Measurements from ENCODE around the gene NMRAL1.

Gene NMRAL1

GRCh38 chr16:4461250-4462085, 13.0 kb downstream of the NMRAL1 start:
- H3K4me3 ChIP-seq (ENCODE audit: low read depth, low read length) = no peak overlapping the region
- TF ChIP-seq MYC (IDR thresholded peaks at IDR 0.05; ENCODE audit: low read depth, low read length) = no peak
- TF ChIP-seq MAX (IDR thresholded peaks at IDR 0.05; ENCODE audit: low read depth, low read length) = no peak
- no peak for TF ChIP-seq POLR2A (IDR thresholded peaks at IDR 0.05; ENCODE audit: extremely low read depth, insufficient read length)
- no peak for TF ChIP-seq CTCF (IDR thresholded peaks at IDR 0.05; ENCODE audit: low read depth, low read length)
- DNase-seq (ENCODE audit: low read depth) = peak; percentile 20

GRCh38 chr16:4460936-4461249, 13.5 kb downstream of the NMRAL1 start:
- DNase-seq (ENCODE audit: low read depth) = no peak
- TF ChIP-seq MYC (IDR thresholded peaks at IDR 0.05; ENCODE audit: low read depth, low read length) (no peak), CTCF (IDR thresholded peaks at IDR 0.05; ENCODE audit: low read depth, low read length) (no peak), MAX (IDR thresholded peaks at IDR 0.05; ENCODE audit: low read depth, low read length) (no peak), POLR2A (IDR thresholded peaks at IDR 0.05; ENCODE audit: extremely low read depth, insufficient read length) (no peak)
- no peak overlapping the region for H3K4me3 ChIP-seq (ENCODE audit: low read depth, low read length)

- H3K4me3 ChIP-seq (ENCODE audit: low read depth, low read length) = no peak overlapping the region
- no peak for DNase-seq (ENCODE audit: low read depth)
- TF ChIP-seq MAX (IDR thresholded peaks at IDR 0.05; ENCODE audit: low read depth, low read length) = no peak
- no peak for TF ChIP-seq MYC (IDR thresholded peaks at IDR 0.05; ENCODE audit: low read depth, low read length)
- TF ChIP-seq CTCF (IDR thresholded peaks at IDR 0.05; ENCODE audit: low read depth, low read length) = no peak
- TF ChIP-seq POLR2A (IDR thresholded peaks at IDR 0.05; ENCODE audit: extremely low read depth, insufficient read length) = no peak
Measured at GRCh38 chr16:4455951-4456350, 18.5 kb downstream of the NMRAL1 start.

GRCh38 chr16:4455081-4455480, 19.3 kb downstream of the NMRAL1 start:
- no peak overlapping the region for H3K4me3 ChIP-seq (ENCODE audit: low read depth, low read length)
- no peak for DNase-seq (ENCODE audit: low read depth)
- TF ChIP-seq MAX (IDR thresholded peaks at IDR 0.05; ENCODE audit: low read depth, low read length) (no peak), POLR2A (IDR thresholded peaks at IDR 0.05; ENCODE audit: extremely low read depth, insufficient read length) (no peak), CTCF (IDR thresholded peaks at IDR 0.05; ENCODE audit: low read depth, low read length) (no peak), MYC (IDR thresholded peaks at IDR 0.05; ENCODE audit: low read depth, low read length) (no peak)

- no peak for DNase-seq (ENCODE audit: low read depth)
- H3K4me3 ChIP-seq (ENCODE audit: low read depth, low read length) = no peak overlapping the region
- TF ChIP-seq CTCF (IDR thresholded peaks at IDR 0.05; ENCODE audit: low read depth, low read length) = no peak
- 0 out of 2 replicates have a peak, but pooled peaks have one; percentile 12 for TF ChIP-seq MAX (IDR thresholded peaks at IDR 0.05; ENCODE audit: low read depth, low read length)
- no peak for TF ChIP-seq POLR2A (IDR thresholded peaks at IDR 0.05; ENCODE audit: extremely low read depth, insufficient read length)
Measured at GRCh38 chr16:4454623-4455022, 19.8 kb downstream of the NMRAL1 start.
